HepG2 (cell line): ENCODE results near the gene ENC1.

Source experiments
- CTCF ChIP-seq: sonication (generic); formaldehyde crosslinking; IDR thresholded peaks from 2 replicates; pipeline ENCODE4 v1.5.0; 2020; ENCODE audit warnings: mild to moderate bottlenecking, missing genetic modification reagents, moderate library complexity
- FOXK1 ChIP-seq: sonication (generic); formaldehyde crosslinking; IDR thresholded peaks from 2 replicates; pipeline ENCODE4 v1.4.0; 2020; ENCODE audit warnings: low read depth, missing genetic modification reagents, borderline replicate concordance
- KDM1A ChIP-seq: IDR thresholded peaks from 2 replicates; pipeline ENCODE4 v1.6.1; 2016; ENCODE audit warnings: missing compliant biosample characterization
- MEF2D ChIP-seq: sonication (generic); formaldehyde crosslinking; IDR thresholded peaks from 2 replicates; pipeline ENCODE4 v1.5.1; 2020; ENCODE audit warnings: mild to moderate bottlenecking, missing genetic modification reagents
- NONO ChIP-seq, 2 experiments: fragments of 450-650 bp in 1 of 2; sonication (generic) in 1 of 2; formaldehyde crosslinking in 1 of 2; IDR thresholded peaks in 1 of 2; conservative IDR thresholded peaks in 1 of 2; 2 replicates each; pipeline versions ENCODE4 v1.6.1 to v1.8.0; 2017 to 2022; ENCODE audit warnings: mild to moderate bottlenecking in 1 of 2, missing genetic modification reagents in 1 of 2, moderate library complexity in 1 of 2
- ZNF207 ChIP-seq: fragments of 450-650 bp; IDR thresholded peaks from 2 replicates; pipeline ENCODE4 v1.6.1; 2016; ENCODE audit warnings: antibody characterized with exemption, borderline replicate concordance
- ZNF274 ChIP-seq: sonication (generic); formaldehyde crosslinking; IDR thresholded peaks from 2 replicates; pipeline ENCODE4 v1.5.1; 2020; ENCODE audit warnings: mild to moderate bottlenecking, missing genetic modification reagents
- ZNF335 ChIP-seq: sonication (generic); formaldehyde crosslinking; IDR thresholded peaks from 2 replicates; pipeline ENCODE4 v1.4.0; 2020; ENCODE audit warnings: missing genetic modification reagents

GRCh38 chr5:74638544-74638969, 2.0 kb downstream of the ENC1 start:
- TF ChIP-seq KDM1A (no peak), CTCF (CRISPR knock-in tag) (no peak), ZNF274 (CRISPR knock-in tag) (no peak), ZNF207 (no peak), ZNF335 (no peak), NONO (IDR thresholded peaks at IDR 0.05) (no peak), NONO (CRISPR knock-in tag; conservative IDR thresholded peaks at IDR 0.05) (no peak), FOXK1 (no peak), MEF2D (CRISPR knock-in tag) (no peak)
